ENCODE measurements around the gene RPTOR.

RPTOR gene

DNA sequence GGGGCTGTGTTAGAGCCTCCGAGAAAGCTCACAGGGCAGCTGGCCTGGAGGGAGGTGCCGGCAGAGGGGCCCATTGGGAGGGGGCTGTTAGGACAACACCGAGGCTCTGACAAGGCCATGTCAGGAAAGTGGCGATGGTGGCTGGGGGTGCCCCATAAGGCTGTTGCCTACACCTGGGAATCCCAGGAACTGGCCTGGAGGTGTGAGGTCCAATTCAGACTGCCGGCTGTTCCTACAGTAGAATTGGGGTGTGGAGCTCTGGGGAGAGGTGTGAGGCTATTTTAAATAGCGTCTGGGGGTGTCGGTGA, 292.0 kb downstream of the RPTOR start:
- no peak for DNase-seq (ENCODE audit: extremely low read depth in 1 of 2, low read depth in 1 of 2)

DNA sequence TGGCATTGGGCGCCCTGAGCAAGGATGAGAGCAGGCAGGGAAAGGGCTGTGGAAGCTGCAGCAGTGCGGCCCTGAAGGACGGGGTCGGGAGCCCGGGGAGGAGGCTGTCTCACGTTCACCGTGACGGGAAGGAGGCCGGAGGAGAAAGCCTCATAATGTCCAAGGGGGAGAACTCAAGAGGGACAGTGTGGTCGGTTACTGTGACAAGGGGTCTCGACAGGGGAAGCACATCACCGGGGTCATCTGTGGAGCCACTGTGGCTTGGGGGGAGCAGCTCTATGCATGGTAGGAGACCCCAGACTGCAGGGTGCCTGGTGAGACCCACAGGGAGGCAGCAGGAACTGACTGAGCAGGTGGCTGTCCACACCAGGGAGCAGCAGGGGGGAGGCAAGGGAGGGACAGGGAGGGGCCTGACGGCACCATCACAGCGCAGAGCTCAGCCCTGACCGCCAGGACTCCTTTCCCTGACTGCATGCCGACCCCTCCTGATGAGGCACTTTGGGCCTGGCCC, 292.4 kb downstream of the RPTOR start:
- DNase-seq (ENCODE audit: extremely low read depth in 1 of 2, low read depth in 1 of 2): no peak

DNA sequence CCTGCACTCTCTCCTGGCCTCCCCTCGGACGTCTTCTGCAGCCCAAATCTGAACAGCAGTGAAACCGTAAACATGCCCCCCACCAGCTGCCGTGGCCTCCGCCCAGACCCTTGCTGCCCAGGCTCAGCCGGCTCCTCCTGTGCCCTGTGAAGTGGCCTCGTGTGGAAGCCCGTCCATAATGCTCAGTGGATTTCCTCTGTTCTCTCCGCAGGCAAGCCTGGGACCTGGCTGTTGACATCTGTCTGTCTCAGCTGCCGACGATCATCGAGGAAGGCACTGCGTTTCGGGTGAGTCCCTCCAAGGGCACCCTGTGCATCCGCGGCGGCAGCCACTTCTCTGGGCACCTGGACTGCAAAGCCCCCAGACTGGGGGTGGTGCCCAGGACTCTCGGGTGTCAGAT, 293.1 kb downstream of the RPTOR start:
- no peak for DNase-seq (ENCODE audit: extremely low read depth in 1 of 2, low read depth in 1 of 2)

DNA sequence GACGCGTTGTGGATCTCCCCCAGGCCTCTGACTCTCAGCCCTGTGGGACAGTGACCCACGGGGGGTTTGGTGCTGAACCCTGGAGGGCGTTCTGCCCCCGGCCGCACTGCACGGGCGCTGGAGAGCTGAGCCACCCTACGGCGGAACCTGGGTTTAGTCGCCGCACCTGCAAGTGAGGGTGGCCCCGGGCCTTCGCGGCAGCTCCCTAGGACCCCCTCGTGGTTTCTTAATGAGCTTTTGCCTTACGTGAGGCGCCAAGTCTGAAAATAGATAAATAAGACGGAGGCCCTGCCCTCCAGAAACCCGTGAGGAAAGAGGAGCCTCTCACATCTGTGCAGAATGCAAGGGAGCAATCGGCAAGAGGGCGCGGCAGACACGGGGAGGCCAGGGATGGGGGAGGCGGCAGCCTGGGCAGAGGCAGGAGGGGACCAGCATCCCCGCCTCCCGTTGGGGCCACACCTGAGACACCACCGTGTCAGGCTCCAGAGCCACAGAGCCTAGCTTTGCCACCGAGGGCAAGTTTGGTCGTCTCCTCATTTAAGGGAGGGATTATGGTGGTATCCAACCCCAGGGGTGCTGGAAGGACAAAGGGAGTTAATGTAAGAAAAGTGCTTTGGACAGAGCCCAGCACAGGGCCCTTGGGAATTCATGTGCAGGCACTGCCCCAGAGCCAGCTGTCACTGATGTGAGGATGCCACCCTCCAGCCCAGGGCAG, 293.8 kb downstream of the RPTOR start:
- no peak for DNase-seq (ENCODE audit: extremely low read depth in 1 of 2, low read depth in 1 of 2)

DNA sequence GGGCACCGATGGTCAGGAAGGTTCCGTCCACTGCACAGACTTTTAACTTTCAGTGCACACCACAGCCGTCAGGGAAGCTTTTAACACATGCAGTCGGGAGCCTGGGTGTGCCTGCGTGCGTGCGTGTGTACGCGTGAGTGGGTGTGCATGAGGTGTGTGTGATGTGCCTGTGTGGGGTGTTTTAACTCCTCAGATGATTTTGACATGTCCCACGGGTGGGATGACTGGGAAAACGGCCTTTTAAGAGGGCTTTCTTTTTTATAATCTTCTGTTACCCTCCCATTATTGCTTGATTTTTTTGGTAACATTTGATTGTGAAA, 294.3 kb downstream of the RPTOR start:
- DNase-seq (ENCODE audit: extremely low read depth in 1 of 2, low read depth in 1 of 2): no peak

DNA sequence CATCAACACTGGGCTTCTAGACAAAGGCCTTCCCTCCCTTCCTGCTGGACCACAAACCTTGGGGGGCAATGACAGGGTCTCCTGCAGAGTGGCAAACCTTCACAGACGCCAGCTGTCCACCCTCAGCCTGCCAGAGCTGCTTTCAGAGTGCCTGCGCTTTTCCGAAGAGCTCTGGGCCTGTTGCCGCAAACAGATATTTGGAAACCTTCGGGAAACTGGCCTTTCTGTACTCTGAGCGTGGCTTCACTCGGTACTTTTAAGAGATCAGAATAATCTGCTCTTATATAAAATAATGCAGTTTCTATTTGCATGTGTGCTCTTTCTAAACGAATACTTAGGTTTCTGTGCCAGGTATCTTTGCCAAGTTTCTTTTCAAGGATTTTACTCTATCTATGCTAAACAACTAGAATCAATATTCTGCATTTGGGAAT, 294.9 kb downstream of the RPTOR start:
- no peak for DNase-seq (ENCODE audit: extremely low read depth in 1 of 2, low read depth in 1 of 2)

DNA sequence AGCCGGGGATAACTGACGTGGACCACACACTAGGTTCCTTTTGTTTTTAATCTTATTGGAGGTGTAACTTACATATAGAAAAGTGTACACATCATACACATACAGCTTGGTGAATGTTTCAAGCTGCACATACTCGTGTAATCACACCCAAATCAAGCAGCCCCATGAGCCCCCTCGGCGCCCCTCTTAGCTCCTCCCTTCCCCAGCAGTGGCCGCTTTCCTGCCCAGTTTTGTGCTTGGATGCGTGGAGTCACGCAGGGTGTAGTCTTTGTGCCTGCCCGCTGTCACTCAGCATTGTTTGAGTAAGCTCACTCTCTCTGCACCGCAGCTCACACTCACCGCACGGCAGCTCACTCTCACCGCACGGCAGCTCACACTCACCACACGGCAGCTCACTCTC, 295.3 kb downstream of the RPTOR start:
- DNase-seq (ENCODE audit: extremely low read depth in 1 of 2, low read depth in 1 of 2): no peak

DNA sequence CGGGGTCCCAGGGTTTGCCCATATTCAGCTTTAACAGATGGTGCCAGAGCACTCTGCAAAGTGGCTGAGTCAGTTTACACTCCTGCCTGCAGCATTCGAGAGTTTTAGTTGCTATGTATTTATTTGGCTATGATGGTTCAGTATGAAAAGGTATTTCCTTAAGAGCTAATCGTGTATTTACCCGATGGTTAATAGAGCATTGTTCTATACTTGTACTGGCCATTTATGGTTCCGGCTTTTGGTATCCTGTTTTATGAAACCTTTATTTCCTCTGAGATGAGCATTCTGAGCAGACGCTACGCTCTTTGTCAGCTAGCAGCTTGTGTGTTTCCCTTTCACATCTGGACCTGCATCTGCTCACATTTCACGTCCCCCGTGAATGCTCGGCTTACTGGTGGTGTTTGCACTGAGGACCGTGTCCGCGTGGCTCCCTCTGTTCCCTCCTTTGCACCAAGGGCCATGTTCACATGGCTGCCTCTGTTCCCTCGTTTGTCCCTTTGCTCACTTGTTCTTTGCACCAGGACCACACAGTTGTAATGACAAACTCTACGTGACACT, 297.9 kb downstream of the RPTOR start:
- DNase-seq (ENCODE audit: extremely low read depth in 1 of 2, low read depth in 1 of 2): no peak

DNA sequence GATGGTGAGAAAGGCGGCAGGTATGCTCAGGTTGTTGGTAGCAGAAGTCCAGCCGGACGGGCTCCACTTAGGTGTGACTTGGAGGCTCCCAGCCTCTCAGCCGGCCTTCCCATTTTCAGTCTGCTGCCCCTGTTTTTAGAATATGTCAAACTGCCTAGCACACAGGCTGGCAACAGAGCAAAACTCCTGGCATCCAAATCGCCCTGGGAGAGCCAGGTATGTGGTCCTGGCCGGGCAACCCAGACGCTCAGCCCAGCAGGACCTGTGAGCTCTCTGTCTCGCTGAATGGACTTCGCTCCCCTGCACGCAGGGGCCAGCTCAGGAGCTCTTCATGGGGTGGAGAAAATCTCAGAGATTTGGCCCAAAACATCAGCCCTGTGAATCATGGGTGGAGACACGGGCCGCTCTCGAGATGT, 299.1 kb downstream of the RPTOR start:
- DNase-seq (ENCODE audit: extremely low read depth in 1 of 2, low read depth in 1 of 2): no peak

DNA sequence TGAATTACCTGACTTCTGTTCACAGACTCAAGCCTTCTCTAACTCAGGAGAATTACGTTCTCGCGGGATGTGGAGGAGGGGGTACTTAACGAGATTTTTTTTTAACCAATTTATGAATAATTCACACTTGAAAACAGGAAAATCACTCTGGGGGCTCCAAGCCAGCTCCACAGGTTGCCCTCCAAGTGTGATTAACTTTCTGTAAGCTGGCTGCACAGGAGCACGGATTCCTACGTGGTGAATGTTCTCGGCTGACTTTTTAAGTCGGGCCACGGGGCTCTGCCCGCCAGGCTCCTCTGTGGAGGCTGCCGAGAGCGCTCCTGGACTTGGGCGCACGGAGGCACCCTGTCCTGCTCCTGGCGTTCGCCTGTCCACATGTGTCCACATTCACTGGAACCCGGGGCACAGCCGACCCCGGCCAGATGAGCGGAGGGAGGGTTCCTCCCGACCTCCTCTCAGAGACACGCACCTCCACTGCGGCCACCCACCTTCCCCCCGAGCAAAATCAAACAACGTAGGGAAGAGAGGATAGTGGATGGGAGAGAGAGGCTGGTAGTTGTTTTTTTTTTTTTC, 299.9 kb downstream of the RPTOR start:
- no peak for DNase-seq (ENCODE audit: extremely low read depth in 1 of 2, low read depth in 1 of 2)

DNA sequence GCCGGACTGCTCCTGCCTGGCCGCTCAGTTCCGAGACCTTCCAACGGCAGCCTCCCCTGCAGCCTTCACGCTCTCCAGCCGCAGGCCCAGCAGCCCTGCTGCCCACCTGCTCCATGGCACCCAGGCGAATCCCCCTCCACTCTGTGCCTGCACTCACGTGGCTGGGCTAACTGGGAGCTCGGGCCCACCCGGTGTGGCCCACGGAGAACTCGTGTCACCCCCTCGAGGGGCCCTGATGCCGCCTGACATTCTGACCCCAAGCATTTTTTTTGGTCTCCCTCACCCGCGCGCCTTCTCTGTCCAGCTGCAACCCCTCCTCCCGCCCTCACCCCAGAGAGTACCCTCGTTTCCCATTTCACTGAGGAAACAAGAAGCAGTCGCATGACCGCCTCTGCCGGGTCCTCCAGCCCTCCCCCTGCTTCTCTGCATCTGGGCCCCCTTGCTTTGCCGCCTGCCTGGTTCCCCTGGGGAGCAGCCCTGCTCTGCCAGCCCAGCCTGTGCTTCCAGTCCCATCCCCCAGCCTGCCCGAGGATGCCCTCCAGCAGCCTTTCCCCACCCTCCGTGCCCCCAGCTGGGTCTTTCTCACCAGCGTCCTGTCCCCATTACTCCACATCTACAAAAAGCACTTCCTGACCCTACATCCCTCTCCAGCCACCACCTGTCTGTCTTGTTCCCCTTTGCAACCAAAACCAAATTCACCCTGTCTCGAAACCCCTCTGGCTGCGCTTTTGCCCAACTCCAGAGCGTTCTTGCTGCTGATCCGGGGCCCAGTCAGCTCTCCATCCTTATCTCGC, 300.6 kb downstream of the RPTOR start:
- DNase-seq (ENCODE audit: extremely low read depth in 1 of 2, low read depth in 1 of 2): no peak

DNA sequence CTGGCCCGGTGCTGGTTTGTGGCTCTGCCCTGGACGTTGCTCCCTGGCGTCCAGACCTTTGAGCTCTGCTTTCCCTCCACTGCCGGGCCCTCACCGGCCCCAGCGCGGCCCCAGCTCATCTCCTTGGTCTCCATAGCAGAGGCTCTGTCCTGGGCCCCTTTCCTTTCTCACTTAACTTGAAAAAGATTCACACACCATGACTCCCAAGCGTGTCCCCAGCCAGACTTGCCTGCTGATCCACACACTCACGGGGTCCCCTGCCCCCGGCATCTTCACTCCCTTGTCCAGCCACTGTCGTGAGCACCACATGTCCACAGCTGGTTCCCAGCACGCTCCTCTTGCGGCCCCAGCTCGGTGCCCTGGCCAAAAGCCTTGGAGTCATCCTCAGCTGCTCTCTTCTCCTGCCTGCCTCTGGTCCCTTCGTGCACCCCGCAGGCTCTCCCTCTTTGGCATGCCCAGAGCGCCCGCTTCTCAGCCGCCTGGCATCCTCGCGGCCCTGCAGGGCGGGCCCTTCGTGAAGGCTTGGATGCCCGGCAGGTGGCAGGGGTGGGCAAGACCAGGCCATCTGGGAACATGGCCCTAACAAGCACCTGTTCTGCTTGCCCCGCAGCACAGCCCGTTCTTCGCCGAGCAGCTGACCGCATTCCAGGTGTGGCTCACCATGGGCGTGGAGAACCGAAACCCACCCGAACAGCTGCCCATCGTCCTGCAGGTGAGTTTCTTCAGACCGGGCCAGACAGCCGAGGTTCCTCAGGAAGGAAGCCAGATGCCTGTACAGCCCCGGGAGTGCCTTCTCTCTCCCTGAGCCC, 301.4 kb downstream of the RPTOR start:
- DNase-seq (ENCODE audit: extremely low read depth in 1 of 2, low read depth in 1 of 2): no peak

DNA sequence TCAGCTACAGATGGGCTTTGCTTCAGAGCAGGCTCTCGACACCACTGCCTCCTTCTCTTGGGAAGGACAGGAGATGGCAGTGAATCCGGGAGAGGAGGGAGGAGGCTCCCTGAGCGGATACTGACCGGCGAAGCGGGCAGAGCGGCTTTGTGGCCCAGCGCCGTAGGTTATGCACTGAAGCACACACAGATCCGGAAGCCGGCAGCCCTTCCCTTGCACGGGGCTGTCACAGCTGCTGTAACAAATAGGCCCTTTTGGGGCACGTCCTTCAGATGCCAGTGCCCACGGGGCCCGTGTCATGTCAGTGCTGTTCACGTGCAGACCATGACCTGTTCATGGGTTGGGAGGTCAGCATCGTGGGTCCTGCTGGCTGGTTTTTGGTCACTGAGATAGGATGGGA, 302.3 kb downstream of the RPTOR start:
- no peak for DNase-seq (ENCODE audit: extremely low read depth in 1 of 2, low read depth in 1 of 2)

DNA sequence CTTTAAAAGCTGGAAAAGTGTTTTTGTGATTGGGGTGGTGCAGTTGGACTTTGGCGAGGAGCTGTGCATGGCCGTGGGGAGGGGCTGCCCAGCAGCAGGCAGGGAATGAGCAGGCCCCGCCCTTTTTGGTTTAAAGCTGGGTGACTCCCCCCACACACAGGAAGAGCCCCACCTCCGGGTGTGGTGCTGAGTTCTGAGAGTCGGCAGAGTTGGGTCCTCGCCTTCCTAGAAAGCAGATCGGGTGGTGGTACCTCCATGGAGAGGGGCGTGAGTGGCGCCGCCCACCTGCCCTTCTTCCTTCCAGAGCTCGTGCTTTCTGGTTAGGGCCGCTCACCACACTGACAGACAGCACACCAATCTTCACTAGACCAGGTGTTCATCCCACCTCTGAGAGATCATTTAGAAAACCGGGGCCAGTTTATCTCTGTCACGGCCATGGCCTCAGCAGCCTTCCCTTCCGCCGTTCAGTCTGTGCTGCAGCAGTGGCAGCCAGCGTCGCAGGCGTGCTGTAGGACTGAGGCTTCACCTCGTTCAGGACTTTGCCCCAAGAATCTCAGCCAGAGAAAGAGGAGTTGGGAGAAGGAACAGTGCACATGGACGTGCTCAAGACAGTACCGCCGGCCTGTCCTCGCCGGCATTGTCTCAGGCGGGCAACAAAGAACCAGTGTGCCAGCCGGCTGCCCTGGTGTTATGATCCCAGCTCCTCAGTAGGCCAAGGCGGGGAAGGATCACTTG, 303.0 kb downstream of the RPTOR start:
- peak; percentile 26 to 41 for DNase-seq (ENCODE audit: extremely low read depth in 1 of 2, low read depth in 1 of 2)

DNA sequence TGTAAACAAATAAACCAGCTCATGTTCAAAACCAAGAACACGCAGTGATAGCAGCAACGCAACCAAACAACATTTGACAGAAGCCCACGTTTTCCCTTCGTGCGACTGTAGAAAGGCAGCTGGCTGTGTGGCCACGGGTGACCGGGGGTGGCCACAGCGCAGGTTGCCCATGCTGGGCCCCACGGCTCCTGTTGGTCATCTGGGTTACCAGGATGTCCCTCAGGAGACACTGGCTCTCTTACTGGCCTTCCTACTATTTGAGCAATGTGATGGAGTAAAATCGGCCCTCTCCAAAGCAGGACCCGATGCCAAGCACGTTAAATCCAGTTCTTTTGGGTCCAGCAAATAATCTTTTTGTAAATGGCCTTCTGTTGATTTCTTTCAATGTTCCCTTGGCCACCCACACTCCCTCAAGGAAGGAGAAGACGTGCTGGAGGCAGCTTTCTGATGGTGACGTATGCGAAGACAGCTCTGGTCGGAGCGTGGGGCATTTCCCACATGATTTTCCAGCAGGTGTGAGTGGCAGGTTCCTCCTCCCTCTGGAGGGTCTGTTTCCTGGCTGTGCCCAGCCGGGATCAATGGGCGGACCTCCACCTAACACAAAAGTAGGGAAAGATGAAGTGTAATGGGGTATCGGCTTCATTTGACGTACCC, 303.9 kb downstream of the RPTOR start:
- DNase-seq (ENCODE audit: extremely low read depth in 1 of 2, low read depth in 1 of 2): no peak

DNA sequence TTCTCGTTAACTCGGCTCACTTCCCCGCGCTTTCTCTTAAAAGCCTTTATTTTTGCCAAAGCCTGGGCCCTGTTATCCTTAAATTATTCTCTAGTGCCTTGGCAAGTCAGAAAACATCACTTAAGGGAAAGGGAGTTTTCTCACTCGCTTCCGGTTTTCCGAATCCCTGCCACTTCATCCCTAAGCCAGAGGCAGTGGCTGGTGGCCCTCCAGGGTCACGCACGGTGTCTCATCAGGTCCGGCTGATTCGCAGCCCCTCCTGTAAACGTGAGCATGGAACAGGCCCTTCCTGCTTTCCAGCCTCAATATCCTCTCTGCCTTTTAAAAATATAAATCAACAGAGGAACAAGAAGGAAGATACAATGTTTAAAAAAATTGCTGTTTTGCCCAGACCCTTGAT, 304.5 kb downstream of the RPTOR start:
- DNase-seq (ENCODE audit: extremely low read depth in 1 of 2, low read depth in 1 of 2): no peak

DNA sequence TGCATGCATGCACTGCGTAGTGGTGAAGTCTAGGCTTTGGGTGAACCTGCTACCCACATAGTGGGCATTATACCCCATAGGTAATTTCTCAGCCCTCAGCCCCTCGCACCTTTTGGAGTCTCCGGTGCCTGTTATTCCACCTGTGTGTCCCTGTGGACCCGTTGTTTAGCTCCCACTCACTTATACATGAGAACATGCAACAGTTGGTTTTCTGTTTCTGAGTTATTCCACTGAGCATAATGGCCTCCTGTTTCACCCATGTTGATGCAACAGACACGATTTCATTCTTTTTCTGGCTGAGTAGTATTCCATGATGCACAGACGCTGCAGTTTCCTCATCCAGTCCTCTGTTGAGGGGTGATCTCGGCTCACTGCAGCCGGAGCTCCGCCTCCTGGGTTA, 305.5 kb downstream of the RPTOR start:
- no peak for DNase-seq (ENCODE audit: extremely low read depth in 1 of 2, low read depth in 1 of 2)

DNA sequence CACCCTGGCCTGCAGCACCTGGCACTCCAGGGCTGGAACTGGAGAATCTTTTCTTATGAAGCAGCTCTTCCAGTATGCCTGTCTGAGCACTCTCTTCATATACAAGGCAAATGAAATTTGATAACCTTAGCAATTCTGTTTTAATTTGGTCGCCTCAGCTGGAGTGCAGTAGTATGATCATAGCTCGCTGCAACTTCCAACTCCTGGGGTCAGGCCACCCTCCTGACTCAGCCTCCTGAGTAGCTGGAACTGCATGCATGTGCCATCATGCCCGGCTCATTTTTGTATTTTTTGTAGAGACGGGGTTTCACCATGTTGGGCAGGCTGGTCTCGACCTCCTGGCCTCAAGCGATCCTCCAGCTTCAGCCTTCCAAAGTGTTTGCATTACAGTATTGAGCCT, 306.2 kb downstream of the RPTOR start:
- no peak for DNase-seq (ENCODE audit: extremely low read depth in 1 of 2, low read depth in 1 of 2)

DNA sequence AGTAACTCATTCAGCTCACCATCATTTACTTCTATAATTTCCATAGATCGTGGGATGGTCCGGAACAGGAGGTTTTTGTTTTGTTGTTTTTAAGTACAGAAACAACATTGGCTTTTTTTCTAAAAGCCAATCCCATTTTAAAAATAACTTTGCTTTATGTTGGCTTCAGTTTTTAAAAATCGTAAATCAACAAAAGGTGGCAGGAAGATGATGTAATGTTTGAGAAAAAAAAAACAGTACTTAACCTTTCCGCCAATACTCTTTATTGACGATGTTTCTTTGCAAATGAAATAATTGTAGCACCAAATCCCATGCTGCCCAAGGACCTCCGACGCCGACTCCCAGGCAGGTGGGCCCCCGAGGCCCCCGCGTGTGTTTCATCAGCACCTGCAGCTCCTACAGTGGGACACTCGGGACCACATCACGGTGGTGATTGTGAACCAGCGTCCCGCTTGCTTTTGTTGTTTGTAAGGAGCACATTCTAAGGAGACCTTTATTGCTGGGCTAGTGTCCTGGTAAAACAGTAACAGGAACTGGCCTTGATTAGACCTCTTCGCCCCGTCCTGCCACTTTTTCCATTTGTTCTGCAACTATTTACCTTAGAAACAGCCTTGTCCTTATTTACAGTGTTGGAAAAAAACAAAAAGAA, 306.8 kb downstream of the RPTOR start:
- no peak for DNase-seq (ENCODE audit: extremely low read depth in 1 of 2, low read depth in 1 of 2)

All from activated CD8-positive, alpha-beta memory T cell treated with anti-CD3 and anti-CD28 coated beads for 1 hour (primary cell).